ENCODE measurements around the gene SCNM1.

SCNM1 gene

GRCh38 chr1:151147132-151147503, 18.8 kb upstream of the SCNM1 start:
- H3K36me3 ChIP-seq (ENCODE audit: control insufficient read depth, insufficient read depth, low read length), result no peaks in the 10 kb centered on the region
- H3K27me3 ChIP-seq (replicated peaks; ENCODE audit: control insufficient read depth, insufficient read depth, low read length, poor library complexity, severe bottlenecking), result no peaks in the 10 kb centered on the region
- H3K27ac ChIP-seq (ENCODE audit: insufficient read depth, low read length, poor library complexity, severe bottlenecking), result peak overlapping the region; percentile 44
- H3K4me1 ChIP-seq (ENCODE audit: control insufficient read depth, insufficient read depth, low read length, poor library complexity, severe bottlenecking), result peaks cover 12% of the 10 kb centered on the region
- peak overlapping the region; percentile 83 for H3K4me3 ChIP-seq (ENCODE audit: insufficient read depth, low read depth, low read length, poor library complexity, severe bottlenecking)
- H3K9me3 ChIP-seq (ENCODE audit: control insufficient read depth, low read length), result no peaks in the 10 kb centered on the region
- DNase-seq, result no peak

GRCh38 chr1:151147665-151148064, 18.3 kb upstream of the SCNM1 start:
- Histone ChIP-seq H3K9me3 (ENCODE audit: control insufficient read depth, low read length) (no peaks in the 10 kb centered on the region), H3K36me3 (ENCODE audit: control insufficient read depth, insufficient read depth, low read length) (no peaks in the 10 kb centered on the region), H3K27me3 (replicated peaks; ENCODE audit: control insufficient read depth, insufficient read depth, low read length, poor library complexity, severe bottlenecking) (no peaks in the 10 kb centered on the region), H3K4me1 (ENCODE audit: control insufficient read depth, insufficient read depth, low read length, poor library complexity, severe bottlenecking) (peaks cover 12% of the 10 kb centered on the region), H3K27ac (ENCODE audit: insufficient read depth, low read length, poor library complexity, severe bottlenecking) (no peak overlapping the region), H3K4me3 (ENCODE audit: insufficient read depth, low read depth, low read length, poor library complexity, severe bottlenecking) (no peak overlapping the region)
- DNase-seq, result no peak

- Histone ChIP-seq H3K4me1 (ENCODE audit: control insufficient read depth, insufficient read depth, low read length, poor library complexity, severe bottlenecking) (peaks cover 15% of the 10 kb centered on the region), H3K4me3 (ENCODE audit: insufficient read depth, low read depth, low read length, poor library complexity, severe bottlenecking) (peak within 1 kb of the TSS; percentile 78), H3K36me3 (ENCODE audit: control insufficient read depth, insufficient read depth, low read length) (peaks cover 8% of the 10 kb centered on the region), H3K27me3 (replicated peaks; ENCODE audit: control insufficient read depth, insufficient read depth, low read length, poor library complexity, severe bottlenecking) (no peaks in the 10 kb centered on the region), H3K9me3 (ENCODE audit: control insufficient read depth, low read length) (no peaks in the 10 kb centered on the region), H3K27ac (ENCODE audit: insufficient read depth, low read length, poor library complexity, severe bottlenecking) (peak within 1 kb of the TSS; percentile 64)
- DNase-seq, result peak; percentile 42 to 62 (median 55)
Measured at GRCh38 chr1:151156515-151156819, 9.5 kb upstream of the SCNM1 start, which contains the start of gene TNFAIP8L2. TSS of gene TNFAIP8L2 (plus strand) at chr1:151156649. CDS start at chr1:151158698, 2,049 bp downstream.

GRCh38 chr1:151157067-151157531, 8.8 kb upstream of the SCNM1 start:
- DNase-seq, result peak; percentile 38 to 52 (median 41)
- peaks cover 21% of the 10 kb centered on the region for H3K4me1 ChIP-seq (ENCODE audit: control insufficient read depth, insufficient read depth, low read length, poor library complexity, severe bottlenecking)
- no peaks in the 10 kb centered on the region for H3K27me3 ChIP-seq (replicated peaks; ENCODE audit: control insufficient read depth, insufficient read depth, low read length, poor library complexity, severe bottlenecking)
- H3K36me3 ChIP-seq (ENCODE audit: control insufficient read depth, insufficient read depth, low read length), result peaks cover 8% of the 10 kb centered on the region
- H3K4me3 ChIP-seq (ENCODE audit: insufficient read depth, low read depth, low read length, poor library complexity, severe bottlenecking), result peak overlapping the region; percentile 78
- no peaks in the 10 kb centered on the region for H3K9me3 ChIP-seq (ENCODE audit: control insufficient read depth, low read length)
- H3K27ac ChIP-seq (ENCODE audit: insufficient read depth, low read length, poor library complexity, severe bottlenecking), result peak overlapping the region; percentile 64

- Histone ChIP-seq H3K27ac (ENCODE audit: insufficient read depth, low read length, poor library complexity, severe bottlenecking) (no peak overlapping the region), H3K36me3 (ENCODE audit: control insufficient read depth, insufficient read depth, low read length) (peaks cover 8% of the 10 kb centered on the region), H3K9me3 (ENCODE audit: control insufficient read depth, low read length) (no peaks in the 10 kb centered on the region), H3K4me3 (ENCODE audit: insufficient read depth, low read depth, low read length, poor library complexity, severe bottlenecking) (peak overlapping the region; percentile 38), H3K4me1 (ENCODE audit: control insufficient read depth, insufficient read depth, low read length, poor library complexity, severe bottlenecking) (peaks cover 21% of the 10 kb centered on the region), H3K27me3 (replicated peaks; ENCODE audit: control insufficient read depth, insufficient read depth, low read length, poor library complexity, severe bottlenecking) (no peaks in the 10 kb centered on the region)
- no peak for DNase-seq
Measured at GRCh38 chr1:151158326-151158725, 7.6 kb upstream of the SCNM1 start.

- H3K9me3 ChIP-seq (ENCODE audit: control insufficient read depth, low read length), result no peaks in the 10 kb centered on the region
- peaks cover 13% of the 10 kb centered on the region for H3K36me3 ChIP-seq (ENCODE audit: control insufficient read depth, insufficient read depth, low read length)
Measured at GRCh38 chr1:151158751-151159251, 7.1 kb upstream of the SCNM1 start.

GRCh38 chr1:151159373-151159772, 6.6 kb upstream of the SCNM1 start:
- H3K4me3 ChIP-seq (ENCODE audit: insufficient read depth, low read depth, low read length, poor library complexity, severe bottlenecking), result peak overlapping the region; percentile 12
- DNase-seq, result no peak
- peaks cover 14% of the 10 kb centered on the region for H3K36me3 ChIP-seq (ENCODE audit: control insufficient read depth, insufficient read depth, low read length)
- H3K27me3 ChIP-seq (replicated peaks; ENCODE audit: control insufficient read depth, insufficient read depth, low read length, poor library complexity, severe bottlenecking), result no peaks in the 10 kb centered on the region
- H3K4me1 ChIP-seq (ENCODE audit: control insufficient read depth, insufficient read depth, low read length, poor library complexity, severe bottlenecking), result peaks cover 21% of the 10 kb centered on the region
- peak overlapping the region; percentile 38 for H3K27ac ChIP-seq (ENCODE audit: insufficient read depth, low read length, poor library complexity, severe bottlenecking)
- no peaks in the 10 kb centered on the region for H3K9me3 ChIP-seq (ENCODE audit: control insufficient read depth, low read length)

More at GRCh38 chr1:151158751-151159251, 7.1 kb upstream of the SCNM1 start:
- peak overlapping the region; percentile 38 for H3K27ac ChIP-seq (ENCODE audit: insufficient read depth, low read length, poor library complexity, severe bottlenecking)
- no peak for DNase-seq
- no peaks in the 10 kb centered on the region for H3K27me3 ChIP-seq (replicated peaks; ENCODE audit: control insufficient read depth, insufficient read depth, low read length, poor library complexity, severe bottlenecking)
- H3K4me3 ChIP-seq (ENCODE audit: insufficient read depth, low read depth, low read length, poor library complexity, severe bottlenecking), result peak overlapping the region; percentile 38
- H3K4me1 ChIP-seq (ENCODE audit: control insufficient read depth, insufficient read depth, low read length, poor library complexity, severe bottlenecking), result peaks cover 21% of the 10 kb centered on the region

- Histone ChIP-seq H3K27me3 (replicated peaks; ENCODE audit: control insufficient read depth, insufficient read depth, low read length, poor library complexity, severe bottlenecking) (no peaks in the 10 kb centered on the region), H3K4me1 (ENCODE audit: control insufficient read depth, insufficient read depth, low read length, poor library complexity, severe bottlenecking) (peaks cover 26% of the 10 kb centered on the region), H3K4me3 (ENCODE audit: insufficient read depth, low read depth, low read length, poor library complexity, severe bottlenecking) (no peak overlapping the region), H3K36me3 (ENCODE audit: control insufficient read depth, insufficient read depth, low read length) (peaks cover 21% of the 10 kb centered on the region), H3K9me3 (ENCODE audit: control insufficient read depth, low read length) (no peaks in the 10 kb centered on the region), H3K27ac (ENCODE audit: insufficient read depth, low read length, poor library complexity, severe bottlenecking) (peak overlapping the region; percentile 54)
- DNase-seq, result no peak
Measured at GRCh38 chr1:151164732-151165280, 1.1 kb upstream of the SCNM1 start.

GRCh38 chr1:151165281-151165737, 635 bp upstream of the SCNM1 start:
- no peak for DNase-seq
- Histone ChIP-seq H3K36me3 (ENCODE audit: control insufficient read depth, insufficient read depth, low read length) (peaks cover 26% of the 10 kb centered on the region), H3K27me3 (replicated peaks; ENCODE audit: control insufficient read depth, insufficient read depth, low read length, poor library complexity, severe bottlenecking) (no peaks in the 10 kb centered on the region)

GRCh38 chr1:151166505-151166956, 587 bp downstream of the SCNM1 start:
- Histone ChIP-seq H3K27me3 (replicated peaks; ENCODE audit: control insufficient read depth, insufficient read depth, low read length, poor library complexity, severe bottlenecking) (no peaks in the 10 kb centered on the region), H3K27ac (ENCODE audit: insufficient read depth, low read length, poor library complexity, severe bottlenecking) (peak overlapping the region; percentile 66), H3K9me3 (ENCODE audit: control insufficient read depth, low read length) (no peaks in the 10 kb centered on the region), H3K36me3 (ENCODE audit: control insufficient read depth, insufficient read depth, low read length) (peaks cover 27% of the 10 kb centered on the region), H3K4me3 (ENCODE audit: insufficient read depth, low read depth, low read length, poor library complexity, severe bottlenecking) (peak overlapping the region; percentile 78), H3K4me1 (ENCODE audit: control insufficient read depth, insufficient read depth, low read length, poor library complexity, severe bottlenecking) (peaks cover 23% of the 10 kb centered on the region)
- DNase-seq, result no peak

More at GRCh38 chr1:151165281-151165737, 635 bp upstream of the SCNM1 start:
- Histone ChIP-seq H3K4me3 (ENCODE audit: insufficient read depth, low read depth, low read length, poor library complexity, severe bottlenecking) (no peak overlapping the region), H3K9me3 (ENCODE audit: control insufficient read depth, low read length) (no peaks in the 10 kb centered on the region), H3K4me1 (ENCODE audit: control insufficient read depth, insufficient read depth, low read length, poor library complexity, severe bottlenecking) (peaks cover 26% of the 10 kb centered on the region), H3K27ac (ENCODE audit: insufficient read depth, low read length, poor library complexity, severe bottlenecking) (peak overlapping the region; percentile 54)
